NT2/D1 (cell line): ENCODE results near the gene IL20RB.

Experiments used
- DNase-seq: peaks from one replicate; pipeline ENCODE4 v3.0.0-alpha.2; 2011; ENCODE audit warnings: low read depth, low spot score
- H3K27me3 ChIP-seq: 2 replicates; pipeline ENCODE4 v1.6.0; 2011; ENCODE audit warnings: mild to moderate bottlenecking; ENCODE audit not compliant: insufficient read length, insufficient read depth
- H3K36me3 ChIP-seq: 2 replicates; pipeline ENCODE4 v1.6.1; 2011; ENCODE audit warnings: mild to moderate bottlenecking, low read length, mixed read lengths; ENCODE audit not compliant: insufficient read depth, insufficient read length
- H3K4me1 ChIP-seq: 2 replicates; pipeline ENCODE4 v1.5.1; 2011; ENCODE audit not compliant: insufficient read depth, insufficient read length
- H3K4me3 ChIP-seq: 2 replicates; pipeline ENCODE4 v1.5.1; 2011; ENCODE audit warnings: low read depth; ENCODE audit not compliant: insufficient read length
- H3K9ac ChIP-seq: 2 replicates; pipeline ENCODE4 v1.6.0; 2011; ENCODE audit warnings: low read depth; ENCODE audit not compliant: insufficient read length
- H3K9me3 ChIP-seq: 2 replicates; pipeline ENCODE4 v1.5.1; 2011; ENCODE audit warnings: mild to moderate bottlenecking, low read length; ENCODE audit not compliant: insufficient read depth
- SUZ12 ChIP-seq: IDR thresholded peaks from 2 replicates; pipeline ENCODE4 v1.6.1; 2011; ENCODE audit not compliant: insufficient read length, insufficient read depth; ENCODE audit errors: extremely low read depth
- YY1 ChIP-seq: IDR thresholded peaks from 2 replicates; pipeline ENCODE4 v1.6.1; 2011; ENCODE audit not compliant: insufficient read length, insufficient read depth
- ZNF274 ChIP-seq: IDR thresholded peaks from 2 replicates; pipeline ENCODE4 v1.6.1; 2011; ENCODE audit warnings: mild to moderate bottlenecking, low read depth, low read length

IL20RB gene

DNA sequence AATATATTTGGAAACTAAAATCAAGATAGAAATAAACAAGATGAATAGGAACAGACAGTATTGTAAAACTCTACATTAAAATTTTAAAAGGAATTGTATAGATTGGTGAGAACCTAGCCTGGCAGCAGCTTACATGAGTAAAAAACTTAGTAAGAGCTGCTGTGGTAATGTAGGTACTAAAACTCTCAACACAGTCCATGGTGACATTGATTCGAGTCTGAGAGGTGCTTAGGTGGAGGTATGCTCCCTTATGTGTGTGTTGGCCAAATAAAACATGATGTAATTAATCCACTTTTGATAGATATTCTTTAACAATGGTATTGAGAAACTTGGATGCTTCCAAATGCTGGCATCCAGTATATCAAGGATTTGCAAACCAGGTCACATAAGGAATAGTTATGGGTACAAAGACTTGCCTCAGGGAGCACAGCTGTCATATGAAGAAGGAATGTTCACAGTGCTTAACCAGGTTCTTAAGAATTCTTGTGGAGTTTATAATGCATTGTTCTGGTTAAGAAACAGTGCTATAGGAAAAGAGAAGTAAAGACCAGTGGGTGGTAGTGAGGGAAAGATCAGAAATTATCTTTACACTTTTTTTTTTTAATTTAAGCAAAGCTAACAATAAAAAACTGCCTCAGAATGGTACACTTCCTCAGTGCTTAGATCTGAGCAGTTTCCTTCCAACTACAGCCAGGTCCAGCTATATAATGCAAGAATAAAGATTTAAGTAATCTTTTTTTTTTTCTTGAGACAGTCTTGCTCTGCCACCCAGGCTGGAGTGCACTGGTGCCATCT lies 24.6 kb upstream of the IL20RB start:
- DNase-seq = no peak
- H3K27me3 ChIP-seq = no peaks in the 10 kb centered on the region
- no peaks in the 10 kb centered on the region for H3K4me1 ChIP-seq
- H3K4me3 ChIP-seq = no peak overlapping the region
- peaks cover 20% of the 10 kb centered on the region for H3K36me3 ChIP-seq
- no peaks in the 10 kb centered on the region for H3K9me3 ChIP-seq
- TF ChIP-seq ZNF274 (no peak), SUZ12 (no peak), YY1 (no peak)
- no peak overlapping the region for H3K9ac ChIP-seq

DNA sequence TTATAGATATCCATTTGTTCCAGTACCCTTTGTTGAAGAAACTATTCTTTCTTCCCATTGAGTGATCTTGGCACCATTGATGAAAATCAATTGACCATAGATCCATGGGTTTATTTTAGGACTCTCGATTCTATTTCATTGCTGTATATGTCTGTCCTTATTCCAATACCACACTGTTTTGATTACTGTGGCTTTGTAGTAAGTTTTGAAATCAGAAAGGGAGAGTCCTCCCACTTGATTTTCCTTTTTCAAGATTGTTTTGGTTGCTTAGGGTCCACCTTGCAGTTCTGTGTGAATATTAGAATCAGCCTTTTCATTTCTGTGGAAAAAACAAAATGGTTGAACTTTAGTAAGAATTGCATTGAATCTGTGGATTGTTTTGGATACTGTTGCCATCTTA lies 20.6 kb upstream of the IL20RB start:
- peaks cover 3% of the 10 kb centered on the region for H3K36me3 ChIP-seq
- no peaks in the 10 kb centered on the region for H3K4me1 ChIP-seq
- no peak overlapping the region for H3K4me3 ChIP-seq
- no peak overlapping the region for H3K9ac ChIP-seq
- DNase-seq = no peak
- H3K27me3 ChIP-seq = no peaks in the 10 kb centered on the region
- no peaks in the 10 kb centered on the region for H3K9me3 ChIP-seq
- no peak for TF ChIP-seq SUZ12
- no peak for TF ChIP-seq YY1
- TF ChIP-seq ZNF274 = no peak

DNA sequence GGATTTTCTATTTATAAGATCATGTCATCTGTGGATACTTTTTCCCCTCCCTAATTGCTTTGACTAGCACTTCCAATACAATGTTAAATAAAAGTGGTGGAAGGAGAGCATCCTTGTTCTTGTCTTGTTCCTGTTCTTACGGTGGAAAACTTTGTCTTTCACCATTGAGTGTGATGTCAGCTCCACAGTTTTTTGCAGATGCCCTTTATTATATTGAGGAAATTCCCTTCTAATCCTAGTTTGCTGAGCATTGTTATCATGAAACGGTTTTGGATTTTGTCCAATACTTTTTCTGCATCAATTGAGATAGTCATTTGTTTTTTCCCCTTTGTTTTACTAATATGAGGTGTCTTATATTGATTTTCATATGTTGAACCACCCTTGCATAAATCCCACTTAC lies 19.9 kb upstream of the IL20RB start:
- Histone ChIP-seq H3K36me3 (peaks cover 3% of the 10 kb centered on the region), H3K4me1 (no peaks in the 10 kb centered on the region), H3K9me3 (no peaks in the 10 kb centered on the region), H3K9ac (no peak overlapping the region), H3K27me3 (no peaks in the 10 kb centered on the region), H3K4me3 (no peak overlapping the region)
- no peak for TF ChIP-seq ZNF274
- TF ChIP-seq YY1 = no peak
- TF ChIP-seq SUZ12 = no peak
- DNase-seq = no peak

DNA sequence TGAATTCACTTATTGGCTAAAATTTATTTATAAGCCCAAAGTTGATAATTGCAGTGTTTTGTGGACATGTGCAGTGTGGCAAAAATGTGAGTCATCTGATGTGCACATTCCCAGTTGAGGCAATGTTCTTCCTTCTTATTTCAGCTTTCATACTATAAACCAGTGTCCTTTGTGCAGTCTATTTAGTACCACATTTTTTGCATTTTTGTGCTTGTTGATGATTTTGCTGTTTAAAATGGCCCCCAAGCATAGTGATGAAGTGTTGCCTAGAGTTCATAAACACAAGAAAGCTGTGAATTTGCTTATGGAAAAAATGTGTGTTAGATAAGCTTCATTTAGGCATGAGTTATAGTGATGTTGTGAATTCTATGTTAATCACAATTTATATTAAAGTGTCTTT lies 19.4 kb upstream of the IL20RB start:
- no peaks in the 10 kb centered on the region for H3K4me1 ChIP-seq
- no peaks in the 10 kb centered on the region for H3K27me3 ChIP-seq
- H3K9me3 ChIP-seq = no peaks in the 10 kb centered on the region
- TF ChIP-seq YY1 (no peak), ZNF274 (no peak), SUZ12 (no peak)
- H3K36me3 ChIP-seq = peaks cover 3% of the 10 kb centered on the region
- H3K9ac ChIP-seq = no peak overlapping the region
- DNase-seq = no peak
- no peak overlapping the region for H3K4me3 ChIP-seq

DNA sequence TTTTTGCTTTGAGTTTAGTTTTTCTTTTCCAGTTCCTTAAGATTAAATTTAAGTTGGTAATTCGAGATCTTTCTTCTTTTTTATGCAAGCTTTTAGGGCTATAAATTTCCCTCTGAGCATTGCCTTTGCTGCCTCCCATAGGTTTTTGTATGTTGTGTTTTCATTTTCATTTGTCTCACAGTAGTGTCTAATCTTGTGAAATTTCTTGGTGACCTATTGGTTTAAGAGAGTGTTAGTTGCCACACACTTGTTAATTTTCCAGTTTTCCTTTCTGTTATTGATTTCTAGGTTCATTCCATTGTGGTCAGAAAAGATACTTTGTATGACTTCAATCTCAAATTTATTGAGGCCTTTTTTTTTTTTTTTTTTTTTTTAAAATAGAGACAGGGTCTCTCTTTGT lies 18.3 kb upstream of the IL20RB start:
- Histone ChIP-seq H3K9me3 (no peaks in the 10 kb centered on the region), H3K27me3 (no peaks in the 10 kb centered on the region), H3K9ac (no peak overlapping the region), H3K4me3 (no peak overlapping the region), H3K4me1 (no peaks in the 10 kb centered on the region), H3K36me3 (peaks cover under 1% of the 10 kb centered on the region)
- TF ChIP-seq SUZ12 (no peak), YY1 (no peak)
- no peak for DNase-seq

DNA sequence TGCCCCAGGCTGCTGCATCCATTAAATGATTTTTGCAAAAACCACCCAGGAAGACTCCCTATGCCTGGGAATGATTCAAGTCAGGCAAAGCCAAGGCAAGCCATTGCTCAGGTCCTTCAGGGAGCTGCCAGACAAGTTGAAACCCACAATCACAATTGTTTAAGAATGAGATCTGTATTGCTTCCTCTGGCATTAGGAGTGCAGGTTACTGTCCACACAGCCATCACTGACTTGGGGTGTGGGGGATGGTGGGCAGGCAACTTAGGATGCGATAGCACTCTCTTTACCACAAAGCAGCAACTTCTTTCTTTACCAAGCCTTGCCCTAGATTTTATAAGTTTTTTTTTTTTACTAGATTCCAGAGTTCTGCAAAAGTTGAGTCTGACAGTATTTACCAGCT lies 15.0 kb upstream of the IL20RB start:
- Histone ChIP-seq H3K36me3 (peaks cover 10% of the 10 kb centered on the region), H3K4me3 (no peak overlapping the region), H3K4me1 (no peaks in the 10 kb centered on the region), H3K9ac (no peak overlapping the region), H3K27me3 (no peaks in the 10 kb centered on the region), H3K9me3 (no peaks in the 10 kb centered on the region)
- TF ChIP-seq YY1 (no peak), SUZ12 (no peak), ZNF274 (no peak)
- no peak for DNase-seq

DNA sequence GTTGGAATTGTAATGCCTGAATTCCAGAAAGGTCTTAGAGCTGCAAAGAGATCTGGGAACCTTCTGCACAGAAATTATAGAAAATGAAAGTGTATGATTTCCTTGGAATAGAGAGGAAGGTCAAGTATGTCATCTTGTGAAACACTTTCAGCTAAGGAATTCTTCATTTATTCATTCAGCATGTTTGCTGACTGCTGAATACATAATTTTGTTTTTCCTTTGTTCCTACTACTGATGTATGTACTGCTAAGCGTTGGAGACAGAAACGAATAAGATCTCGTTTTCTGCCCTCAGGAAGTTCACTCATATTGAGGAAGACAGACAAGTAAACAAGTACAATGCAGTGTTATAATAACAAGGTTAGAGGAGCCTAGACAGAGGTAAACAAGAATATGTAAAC lies 14.3 kb upstream of the IL20RB start:
- Histone ChIP-seq H3K9ac (no peak overlapping the region), H3K9me3 (no peaks in the 10 kb centered on the region), H3K27me3 (no peaks in the 10 kb centered on the region), H3K4me1 (no peaks in the 10 kb centered on the region), H3K36me3 (peaks cover 10% of the 10 kb centered on the region), H3K4me3 (no peak overlapping the region)
- TF ChIP-seq ZNF274 (no peak), SUZ12 (no peak), YY1 (no peak)
- no peak for DNase-seq
